ENCODE results near the gene TRIM58. TPM values are rescaled to one million over a fixed set of nuclear protein-coding genes. Genes with fewer than 3 reads are reported as not detected.

Gene TRIM58
- total RNA-seq, 1 donor from 2014 or later: 0.96 TPM

- no peak for DNase-seq (ENCODE audit: low spot score)
Observed at GRCh38 chr1:247884797-247885413, 27.9 kb downstream of the TRIM58 start.

GRCh38 chr1:247895163-247895637 lies 38.2 kb downstream of the TRIM58 start, which contains the start of gene OR2W3:
TSS of gene OR2W3 (plus strand) at chr1:247895587. CDS start at chr1:247895587, 0 bp downstream.
- no peak for DNase-seq (ENCODE audit: low spot score)

- no peak for DNase-seq (ENCODE audit: low spot score)
Observed at GRCh38 chr1:247895976-247896375, 39.0 kb downstream of the TRIM58 start.

GRCh38 chr1:247904122-247904521 lies 47.1 kb downstream of the TRIM58 start:
- no peak for DNase-seq (ENCODE audit: low spot score)

GRCh38 chr1:247905181-247905580 lies 48.2 kb downstream of the TRIM58 start:
- DNase-seq (ENCODE audit: low spot score): no peak

- DNase-seq (ENCODE audit: low spot score): no peak
Observed at GRCh38 chr1:247905910-247906503, 49.0 kb downstream of the TRIM58 start.

- DNase-seq (ENCODE audit: low spot score): no peak
Observed at GRCh38 chr1:247906504-247907047, 49.6 kb downstream of the TRIM58 start.

GRCh38 chr1:247908766-247909165 lies 51.8 kb downstream of the TRIM58 start:
- DNase-seq (ENCODE audit: low spot score): no peak

GRCh38 chr1:247913786-247914185 lies 56.8 kb downstream of the TRIM58 start:
- no peak for DNase-seq (ENCODE audit: low spot score)

GRCh38 chr1:247914941-247915662 lies 58.1 kb downstream of the TRIM58 start:
- no peak for DNase-seq (ENCODE audit: low spot score)

GRCh38 chr1:247919952-247920351 lies 63.0 kb downstream of the TRIM58 start, which contains the start of gene OR2T8:
TSS of gene OR2T8 (plus strand) at chr1:247920252. CDS start at chr1:247921018, 766 bp downstream.
- no peak for DNase-seq (ENCODE audit: low spot score)

- DNase-seq (ENCODE audit: low spot score): no peak
Observed at GRCh38 chr1:247923941-247924340, 67.0 kb downstream of the TRIM58 start.

GRCh38 chr1:247924868-247925267 lies 67.9 kb downstream of the TRIM58 start, which contains the start of gene OR2AJ1:
TSS of gene OR2AJ1 (plus strand) at chr1:247924889. CDS start at chr1:247933769, 8,880 bp downstream.
- no peak for DNase-seq (ENCODE audit: low spot score)

Other genes starting within 250 kb of the TRIM58 start
- not detected for gene OR13G1, start 177.4 kb upstream of the TRIM58 start, total RNA-seq
- gene OR6F1, start 140.5 kb upstream of the TRIM58 start, total RNA-seq: not detected
- not detected for gene OR14K1, start 118.6 kb upstream of the TRIM58 start, total RNA-seq
- not detected for gene OR14A2, start 109.0 kb upstream of the TRIM58 start, total RNA-seq
- not detected for gene OR1C1, start 96.6 kb upstream of the TRIM58 start, total RNA-seq
- not detected for gene OR14A16, start 33.1 kb upstream of the TRIM58 start, total RNA-seq
- not detected for gene OR11L1, start 15.3 kb upstream of the TRIM58 start, total RNA-seq
- not detected for gene OR2W3, start 38.4 kb downstream of the TRIM58 start, total RNA-seq
- not detected for gene OR2T8, start 63.1 kb downstream of the TRIM58 start, total RNA-seq
- gene OR2AJ1, start 67.7 kb downstream of the TRIM58 start, total RNA-seq: not detected
- not detected for gene OR2L8, start 91.7 kb downstream of the TRIM58 start, total RNA-seq
- not detected for gene OR2AK2, start 108.0 kb downstream of the TRIM58 start, total RNA-seq
- gene OR2L5, start 156.5 kb downstream of the TRIM58 start, total RNA-seq: not detected
- 0.10 TPM for gene OR2L2, start 172.9 kb downstream of the TRIM58 start, total RNA-seq
- not detected for gene OR2L3, start 189.6 kb downstream of the TRIM58 start, total RNA-seq
- not detected for gene OR2L13, start 238.0 kb downstream of the TRIM58 start, total RNA-seq